ENCODE data around the gene CRY2.
"Not testable (repeated sequence)": the region's sequence is repeated elsewhere in the genome, so short reads cannot be mapped to it uniquely, and the experiment has no call there.

Gene CRY2

DNA sequence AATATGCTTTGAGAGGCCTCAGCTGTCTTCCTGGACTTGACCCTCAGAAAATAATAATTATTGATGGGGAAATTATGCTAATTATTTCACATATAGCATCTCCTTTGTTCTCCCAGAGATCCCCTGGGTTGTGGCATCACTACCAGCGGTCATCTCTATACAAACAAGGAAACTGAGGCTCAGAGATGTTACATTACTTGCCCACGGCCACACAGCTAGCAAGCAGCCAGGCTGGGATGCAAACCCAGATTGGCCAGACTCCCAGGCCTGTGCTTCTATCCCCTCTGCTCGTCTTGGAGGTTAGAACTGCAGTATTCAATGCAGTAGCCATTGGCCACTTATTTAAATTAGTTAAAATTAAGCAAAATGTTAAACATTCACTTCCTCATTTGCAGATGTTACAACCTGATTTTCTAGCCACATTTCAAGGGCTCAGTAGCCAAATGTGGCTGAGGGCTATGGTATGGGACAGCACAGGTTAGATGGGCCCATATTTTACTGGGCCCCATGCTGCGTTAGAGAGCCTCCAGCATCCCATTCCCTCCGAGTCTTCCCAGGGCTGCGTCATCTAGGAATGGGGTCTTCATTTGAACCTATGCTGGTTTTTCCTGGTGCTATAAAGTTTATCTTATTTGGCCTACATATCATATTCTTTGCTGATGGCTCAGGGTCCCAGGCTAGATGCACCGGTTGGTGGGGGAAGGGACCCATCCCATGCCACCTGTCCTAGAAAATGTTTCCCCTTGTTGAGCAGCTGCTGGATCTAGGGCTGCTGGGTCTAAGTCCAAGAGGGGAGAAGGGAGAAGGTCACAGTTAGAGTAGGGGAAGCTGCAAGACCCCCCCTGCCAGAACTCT lies 40.1 kb upstream of the CRY2 start:
- Histone ChIP-seq H3K4me1 (no peaks in the 10 kb centered on the region), H3K36me3 (no peaks in the 10 kb centered on the region), H3K27me3 (no peaks in the 10 kb centered on the region), H3K4me3 (ENCODE audit: low read depth, low read length) (no peak overlapping the region), H3K9me3 (no peaks in the 10 kb centered on the region)
- TF ChIP-seq, protein P1, sequence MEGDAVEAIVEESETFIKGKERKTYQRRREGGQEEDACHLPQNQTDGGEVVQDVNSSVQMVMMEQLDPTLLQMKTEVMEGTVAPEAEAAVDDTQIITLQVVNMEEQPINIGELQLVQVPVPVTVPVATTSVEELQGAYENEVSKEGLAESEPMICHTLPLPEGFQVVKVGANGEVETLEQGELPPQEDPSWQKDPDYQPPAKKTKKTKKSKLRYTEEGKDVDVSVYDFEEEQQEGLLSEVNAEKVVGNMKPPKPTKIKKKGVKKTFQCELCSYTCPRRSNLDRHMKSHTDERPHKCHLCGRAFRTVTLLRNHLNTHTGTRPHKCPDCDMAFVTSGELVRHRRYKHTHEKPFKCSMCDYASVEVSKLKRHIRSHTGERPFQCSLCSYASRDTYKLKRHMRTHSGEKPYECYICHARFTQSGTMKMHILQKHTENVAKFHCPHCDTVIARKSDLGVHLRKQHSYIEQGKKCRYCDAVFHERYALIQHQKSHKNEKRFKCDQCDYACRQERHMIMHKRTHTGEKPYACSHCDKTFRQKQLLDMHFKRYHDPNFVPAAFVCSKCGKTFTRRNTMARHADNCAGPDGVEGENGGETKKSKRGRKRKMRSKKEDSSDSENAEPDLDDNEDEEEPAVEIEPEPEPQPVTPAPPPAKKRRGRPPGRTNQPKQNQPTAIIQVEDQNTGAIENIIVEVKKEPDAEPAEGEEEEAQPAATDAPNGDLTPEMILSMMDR (IDR thresholded peaks at IDR 0.05; ENCODE audit: low read depth, low read length): no peak
- no peak for DNase-seq

DNA sequence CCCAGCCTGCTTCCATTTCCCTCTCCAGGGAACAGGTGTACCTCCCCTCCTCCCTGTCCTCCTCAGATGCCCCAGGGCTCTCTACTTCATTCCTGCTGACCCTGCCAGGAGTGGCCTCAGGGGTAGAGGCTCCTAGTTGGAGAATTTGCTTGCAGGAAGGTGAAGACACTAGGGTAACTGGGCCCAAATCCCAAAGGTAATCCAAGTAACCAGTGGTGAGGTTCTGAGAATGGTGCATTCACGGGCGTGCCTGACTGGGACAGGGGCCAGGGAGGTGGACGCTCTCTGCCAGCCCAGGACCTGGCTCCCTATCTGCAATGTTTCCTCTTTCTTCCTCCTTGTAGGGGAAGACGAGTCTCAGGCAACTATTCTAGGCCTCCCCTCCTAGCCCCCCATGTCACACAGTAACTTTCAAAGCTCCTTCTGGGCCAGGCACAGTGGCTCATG lies 39.5 kb upstream of the CRY2 start:
- H3K36me3 ChIP-seq: no peaks in the 10 kb centered on the region
- no peaks in the 10 kb centered on the region for H3K4me1 ChIP-seq
- no peak for DNase-seq
- TF ChIP-seq, protein P1 (IDR thresholded peaks at IDR 0.05; ENCODE audit: low read depth, low read length): no peak
- no peaks in the 10 kb centered on the region for H3K9me3 ChIP-seq
- no peak overlapping the region for H3K4me3 ChIP-seq (ENCODE audit: low read depth, low read length)
- no peaks in the 10 kb centered on the region for H3K27me3 ChIP-seq

DNA sequence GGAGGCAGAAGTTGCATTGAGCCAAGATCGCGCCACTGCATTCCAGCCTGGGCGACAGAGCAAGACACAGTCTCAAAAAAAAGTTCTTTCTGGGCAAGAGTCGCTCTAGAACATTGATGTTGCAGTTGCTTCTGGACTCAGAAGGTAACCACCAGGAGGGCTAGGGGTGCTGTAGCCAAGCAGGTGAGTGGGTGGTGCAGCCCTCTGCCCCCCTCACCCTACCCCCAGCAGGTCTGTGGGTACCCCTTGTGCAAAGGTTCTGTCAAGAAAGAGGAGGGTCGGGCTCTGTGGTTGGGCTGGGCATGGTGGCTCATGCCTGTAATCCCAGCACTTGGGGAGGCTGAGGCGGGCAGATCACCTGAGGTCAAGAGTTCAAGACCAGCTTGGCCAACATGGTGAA lies 38.8 kb upstream of the CRY2 start:
- not testable (repeated sequence) for H3K36me3 ChIP-seq; H3K27me3 ChIP-seq; H3K9me3 ChIP-seq; H3K4me1 ChIP-seq; H3K4me3 ChIP-seq (ENCODE audit: low read depth, low read length); DNase-seq

DNA sequence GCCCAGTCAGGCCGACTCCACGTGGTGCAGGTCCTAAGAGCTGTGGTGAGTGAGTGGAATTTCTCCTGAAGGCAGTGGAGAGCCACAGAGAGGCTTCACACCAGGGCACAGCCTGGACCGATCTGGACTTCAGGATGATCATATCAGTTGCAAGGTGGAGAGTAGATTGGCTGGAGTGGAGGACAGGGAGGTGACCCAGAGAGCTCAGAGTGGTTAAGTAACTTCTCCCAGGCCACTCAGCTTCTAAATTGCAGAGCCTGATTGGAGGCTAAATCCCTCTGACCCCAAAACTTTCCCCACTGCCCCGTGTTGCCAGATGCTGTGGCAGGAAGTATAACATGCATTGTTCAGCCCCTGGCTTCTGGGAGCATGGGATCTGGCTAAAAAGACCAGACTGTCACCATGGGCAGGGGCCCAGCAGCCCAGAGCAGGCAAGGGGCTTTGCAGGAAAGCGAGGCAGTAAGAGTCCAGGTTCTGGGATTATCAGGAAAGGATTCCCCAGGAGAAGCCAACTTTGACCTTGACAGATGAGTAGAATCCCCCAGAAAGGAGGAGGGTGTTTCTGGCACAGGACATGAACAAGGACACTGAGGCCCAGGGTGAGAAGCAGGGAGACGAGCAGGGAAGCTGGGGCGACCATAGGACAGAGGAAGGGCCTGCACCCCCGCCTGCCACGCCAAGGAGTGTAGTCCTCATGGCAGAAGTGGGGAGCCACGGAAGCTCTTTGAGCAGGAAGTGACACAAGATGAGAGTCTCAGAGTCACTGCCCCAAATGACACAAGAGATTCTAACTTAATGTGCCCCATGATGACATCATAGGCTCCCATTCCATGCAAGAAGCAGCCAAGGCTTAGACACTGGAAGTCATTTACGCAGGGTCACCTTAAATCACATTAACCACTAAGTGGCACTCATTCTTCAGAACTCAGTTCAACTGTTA lies 37.5 kb upstream of the CRY2 start:
- no peaks in the 10 kb centered on the region for H3K4me1 ChIP-seq
- no peak overlapping the region for H3K4me3 ChIP-seq (ENCODE audit: low read depth, low read length)
- TF ChIP-seq, protein P1 (IDR thresholded peaks at IDR 0.05; ENCODE audit: low read depth, low read length): no peak
- DNase-seq: no peak
- H3K27me3 ChIP-seq: no peaks in the 10 kb centered on the region
- H3K36me3 ChIP-seq: no peaks in the 10 kb centered on the region
- H3K9me3 ChIP-seq: no peaks in the 10 kb centered on the region

DNA sequence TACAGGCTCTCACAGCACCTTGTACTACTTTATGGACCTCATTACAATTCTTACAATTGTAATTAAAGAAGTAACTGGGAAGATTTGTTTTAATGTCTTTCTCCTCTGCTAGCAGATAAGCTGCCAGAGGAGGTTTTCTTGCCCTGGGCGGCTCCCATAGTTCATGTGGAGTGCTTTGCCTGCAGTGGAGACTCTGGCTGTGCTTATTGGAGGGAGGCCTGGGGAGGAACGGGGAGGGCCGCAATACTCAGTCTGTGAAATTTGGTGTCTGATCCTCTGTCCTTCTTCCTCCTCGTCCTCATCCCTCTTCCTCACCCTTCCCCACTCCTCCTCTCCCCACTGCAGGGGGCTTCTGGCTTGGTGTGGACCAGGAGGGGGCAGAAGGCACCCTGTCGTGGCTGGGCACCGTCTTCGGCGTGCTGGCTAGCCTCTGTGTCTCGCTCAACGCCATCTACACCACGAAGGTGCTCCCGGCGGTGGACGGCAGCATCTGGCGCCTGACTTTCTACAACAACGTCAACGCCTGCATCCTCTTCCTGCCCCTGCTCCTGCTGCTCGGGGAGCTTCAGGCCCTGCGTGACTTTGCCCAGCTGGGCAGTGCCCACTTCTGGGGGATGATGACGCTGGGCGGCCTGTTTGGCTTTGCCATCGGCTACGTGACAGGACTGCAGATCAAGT lies 36.7 kb upstream of the CRY2 start:
- Histone ChIP-seq H3K4me1 (no peaks in the 10 kb centered on the region), H3K36me3 (no peaks in the 10 kb centered on the region), H3K9me3 (no peaks in the 10 kb centered on the region), H3K27me3 (no peaks in the 10 kb centered on the region), H3K4me3 (ENCODE audit: low read depth, low read length) (no peak overlapping the region)
- DNase-seq: no peak
- TF ChIP-seq, protein P1 (IDR thresholded peaks at IDR 0.05; ENCODE audit: low read depth, low read length): no peak

DNA sequence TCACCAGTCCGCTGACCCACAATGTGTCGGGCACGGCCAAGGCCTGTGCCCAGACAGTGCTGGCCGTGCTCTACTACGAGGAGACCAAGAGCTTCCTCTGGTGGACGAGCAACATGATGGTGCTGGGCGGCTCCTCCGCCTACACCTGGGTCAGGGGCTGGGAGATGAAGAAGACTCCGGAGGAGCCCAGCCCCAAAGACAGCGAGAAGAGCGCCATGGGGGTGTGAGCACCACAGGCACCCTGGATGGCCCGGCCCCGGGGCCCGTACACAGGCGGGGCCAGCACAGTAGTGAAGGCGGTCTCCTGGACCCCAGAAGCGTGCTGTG lies 36.2 kb upstream of the CRY2 start:
- H3K4me3 ChIP-seq (ENCODE audit: low read depth, low read length): no peak overlapping the region
- no peak for DNase-seq
- no peaks in the 10 kb centered on the region for H3K36me3 ChIP-seq
- H3K9me3 ChIP-seq: no peaks in the 10 kb centered on the region
- H3K27me3 ChIP-seq: no peaks in the 10 kb centered on the region
- TF ChIP-seq, protein P1 (IDR thresholded peaks at IDR 0.05; ENCODE audit: low read depth, low read length): no peak
- no peaks in the 10 kb centered on the region for H3K4me1 ChIP-seq
